HG02759 (cell line): ENCODE results near the gene SPIRE2.

Experiments used
- ATAC-seq: cut with Tn5 transposase; IDR thresholded peaks from one replicate; pipeline ENCODE4 v1.9.1; 2021; ENCODE audit warnings: mild to moderate bottlenecking, moderate library complexity; ENCODE audit not compliant: unreplicated experiment

The SPIRE2 gene

GRCh38 chr16:89893642-89894548 is 65.6 kb downstream of the SPIRE2 start:
- no peak for ATAC-seq

DNA sequence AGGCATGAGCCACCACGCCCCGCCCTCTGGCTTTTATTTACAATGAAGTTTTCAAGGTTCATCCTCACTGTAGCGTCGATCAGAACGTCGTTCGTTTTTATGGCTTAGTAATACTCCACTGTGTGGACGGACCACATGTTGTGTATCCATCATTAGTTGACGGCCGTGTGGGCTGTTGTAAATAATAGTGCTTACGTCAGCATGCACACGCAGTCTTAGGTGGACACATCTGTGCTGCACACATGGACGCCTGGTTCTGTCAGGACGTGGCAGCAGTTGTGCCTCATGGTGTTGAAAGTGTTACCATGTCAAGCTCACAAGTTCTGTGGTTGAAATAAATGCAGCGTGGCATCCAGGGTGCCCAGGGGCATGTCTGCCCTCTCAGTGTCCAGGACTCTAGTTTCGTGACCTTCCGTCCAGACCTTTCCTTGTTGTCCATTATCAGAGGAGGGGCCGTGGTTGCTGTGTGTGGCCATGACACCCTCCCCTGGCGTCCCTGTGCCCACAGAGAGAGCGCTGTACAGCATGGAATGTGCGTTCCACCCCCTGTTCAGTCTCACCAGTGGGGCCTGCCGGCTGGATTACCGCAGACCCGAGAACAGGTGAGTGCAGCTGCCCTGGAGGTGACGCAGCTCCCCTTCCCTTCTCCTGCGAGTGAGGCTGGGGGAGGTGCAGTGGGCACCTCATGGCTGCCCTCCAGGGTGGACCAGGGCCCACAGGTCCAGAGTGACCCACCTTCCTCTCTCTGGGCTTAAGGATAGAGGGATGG is 67.4 kb downstream of the SPIRE2 start:
- ATAC-seq = no peak

DNA sequence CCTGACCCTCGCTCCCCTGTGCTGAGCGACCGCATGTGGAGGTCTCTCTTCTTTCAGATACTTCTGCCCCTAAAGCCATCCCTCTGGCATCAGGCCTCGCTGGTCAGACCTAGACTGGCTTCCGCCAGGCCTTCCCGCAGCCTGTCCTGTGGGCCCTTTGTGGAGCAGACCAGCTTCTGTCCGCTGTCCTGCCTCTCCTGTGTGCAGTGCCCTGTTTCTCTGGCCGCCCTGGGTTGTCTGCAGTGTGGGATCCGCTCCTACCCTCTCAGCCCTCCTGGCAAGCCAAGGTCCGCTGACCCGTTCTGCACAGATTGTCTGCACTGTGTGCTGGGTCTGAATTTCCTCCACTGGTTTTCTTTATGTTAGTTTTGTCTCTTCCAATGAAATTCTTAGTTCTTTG is 68.9 kb downstream of the SPIRE2 start:
- no peak for ATAC-seq

- ATAC-seq = no peak
Measured at GRCh38 chr16:89898201-89898967, 70.1 kb downstream of the SPIRE2 start.

DNA sequence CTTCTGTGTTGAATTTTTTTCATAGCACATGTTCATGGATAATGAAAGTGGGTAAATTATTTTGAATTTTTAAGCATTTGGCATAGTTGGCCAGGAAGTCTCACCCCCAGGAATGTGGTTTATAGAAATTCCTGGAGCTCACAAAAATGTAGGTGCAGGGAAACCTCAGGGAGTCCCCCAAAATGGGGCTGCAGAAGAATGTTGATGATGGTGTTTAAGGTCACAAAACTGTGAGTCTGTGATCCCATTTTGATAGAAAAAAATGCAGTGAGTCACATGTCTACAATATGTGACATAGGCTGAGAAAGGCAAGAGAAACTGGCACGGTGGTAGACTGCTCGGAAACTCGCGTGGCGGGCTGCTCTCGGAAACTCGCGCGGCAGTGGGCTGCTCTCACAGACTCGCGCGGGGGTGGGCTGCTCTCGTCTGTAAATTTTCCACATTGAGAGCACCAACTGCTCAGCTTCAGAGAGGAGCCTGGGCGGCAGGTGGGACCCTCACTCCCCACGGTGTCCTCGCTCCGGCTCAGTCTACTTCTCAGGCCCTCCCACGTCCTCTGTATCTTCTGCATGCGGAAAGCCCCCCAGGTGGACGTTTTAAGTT is 71.7 kb downstream of the SPIRE2 start:
- ATAC-seq = no peak

- ATAC-seq = no peak
Measured at GRCh38 chr16:89900885-89901284, 72.6 kb downstream of the SPIRE2 start.

GRCh38 chr16:89902980-89903379 is 74.7 kb downstream of the SPIRE2 start:
- no peak for ATAC-seq

- ATAC-seq = no peak
Measured at GRCh38 chr16:89903908-89904515, 75.7 kb downstream of the SPIRE2 start.

- no peak for ATAC-seq
Measured at GRCh38 chr16:89904606-89905510, 76.6 kb downstream of the SPIRE2 start.

GRCh38 chr16:89905511-89906139 is 77.3 kb downstream of the SPIRE2 start:
- no peak for ATAC-seq

DNA sequence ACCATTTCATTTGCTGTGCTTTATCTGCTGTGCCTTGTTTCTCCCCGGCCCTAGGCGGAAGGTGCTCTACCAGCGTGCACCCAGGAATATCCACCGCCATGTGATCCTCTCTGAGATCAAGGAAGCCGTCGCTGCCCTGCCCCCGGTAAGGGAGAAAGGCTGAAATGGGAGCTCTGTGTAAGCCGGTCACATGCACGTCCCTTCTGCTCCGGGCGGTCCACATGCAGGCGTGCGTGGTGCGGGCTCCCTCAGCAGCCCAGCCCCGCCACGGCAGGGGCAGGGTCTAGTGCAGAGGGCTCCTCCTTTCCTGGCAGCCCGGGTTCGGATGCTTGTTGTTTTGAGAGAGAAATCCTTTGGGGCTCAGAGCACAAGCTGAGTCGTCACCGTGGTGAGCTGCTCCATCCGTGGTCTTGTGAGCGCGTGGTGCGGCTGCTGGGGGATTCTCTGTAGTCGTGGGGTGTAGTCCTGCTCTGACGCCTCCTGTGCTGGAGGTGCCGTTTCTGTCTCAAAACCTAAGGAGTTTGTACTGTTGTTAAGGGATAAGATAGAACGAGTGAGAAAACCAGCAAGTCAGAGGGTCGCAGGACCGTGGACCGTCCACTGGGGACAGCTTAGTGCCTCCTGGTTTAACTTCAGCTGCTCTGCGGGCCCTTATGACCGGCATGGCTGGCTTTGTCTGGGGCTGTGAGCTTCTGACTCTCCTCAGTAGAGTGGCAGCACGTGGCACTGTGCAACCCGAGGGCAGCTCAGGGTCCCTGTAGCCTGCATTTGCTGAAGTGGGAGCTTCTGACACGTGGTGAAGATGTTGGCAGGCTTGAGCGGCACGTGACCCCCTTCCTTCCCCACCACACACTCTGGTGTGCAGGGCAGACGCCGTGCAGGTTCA is 78.1 kb downstream of the SPIRE2 start:
- no peak for ATAC-seq

- ATAC-seq = no peak
Measured at GRCh38 chr16:89907055-89907814, 79.0 kb downstream of the SPIRE2 start.

- no peak for ATAC-seq
Measured at GRCh38 chr16:89908236-89908635, 80.0 kb downstream of the SPIRE2 start.

GRCh38 chr16:89909777-89910716 is 81.8 kb downstream of the SPIRE2 start:
- no peak for ATAC-seq

GRCh38 chr16:89910717-89911354 is 82.6 kb downstream of the SPIRE2 start:
- no peak for ATAC-seq

- no peak for ATAC-seq
Measured at GRCh38 chr16:89911375-89911774, 83.1 kb downstream of the SPIRE2 start.
